ENCODE measurements around the gene GPSM3. TPM values are rescaled to one million over a fixed set of nuclear protein-coding genes. Genes with fewer than 3 reads are reported as not detected.
A peak's percentile ranks its signal among the peaks of the same experiment; 100 is the strongest.
"Not testable (repeated sequence)": the region's sequence is repeated elsewhere in the genome, so short reads cannot be mapped to it uniquely, and the experiment has no call there.

GPSM3 gene
- total RNA-seq, 1 donor from 2014 or later = 5.9 TPM

- intact Hi-C loops (cut with micrococcal nuclease) = no loop called here
- DNase-seq = no peak
Measured at GRCh38 chr6:32204268-32204715, 11.8 kb upstream of the GPSM3 start.

GRCh38 chr6:32203426-32204267 lies 11.2 kb upstream of the GPSM3 start:
- intact Hi-C loops (cut with micrococcal nuclease) = no loop called here
- ATAC-seq = no peak
- no peak for DNase-seq

More at GRCh38 chr6:32204268-32204715, 11.8 kb upstream of the GPSM3 start:
- no peak for ATAC-seq

GRCh38 chr6:32202186-32202585 lies 9.7 kb upstream of the GPSM3 start:
- intact Hi-C loops (cut with micrococcal nuclease) = no loop called here
- DNase-seq (no peak), ATAC-seq (no peak)

- DNase-seq (no peak), ATAC-seq (no peak)
- intact Hi-C loops (cut with micrococcal nuclease) = no loop called here
Measured at GRCh38 chr6:32200711-32201475, 8.4 kb upstream of the GPSM3 start.

GRCh38 chr6:32198866-32199265 lies 6.4 kb upstream of the GPSM3 start:
- DNase-seq (no peak), ATAC-seq (no peak)
- intact Hi-C loops (cut with micrococcal nuclease) = no loop called here

GRCh38 chr6:32198345-32198696 lies 5.9 kb upstream of the GPSM3 start:
- intact Hi-C loops (cut with micrococcal nuclease) = no loop called here
- ATAC-seq (no peak), DNase-seq (no peak)

GRCh38 chr6:32196682-32197616 lies 4.5 kb upstream of the GPSM3 start:
- ATAC-seq (no peak), DNase-seq (peak; percentile 60)
- intact Hi-C loops (cut with micrococcal nuclease) = no loop called here

- ATAC-seq = peak; percentile 48
- intact Hi-C loops (cut with micrococcal nuclease) = no loop called here
Measured at GRCh38 chr6:32195902-32196681, 3.6 kb upstream of the GPSM3 start.

GRCh38 chr6:32195652-32195901 lies 3.1 kb upstream of the GPSM3 start:
- peak; percentile 88 for ATAC-seq

More at GRCh38 chr6:32195902-32196681, 3.6 kb upstream of the GPSM3 start:
- DNase-seq = peak; percentile 94

GRCh38 chr6:32194825-32195651 lies 2.6 kb upstream of the GPSM3 start:
- intact Hi-C loops (cut with micrococcal nuclease) = no loop called here
- ATAC-seq (no peak), DNase-seq (no peak)

More at GRCh38 chr6:32195652-32195901, 3.1 kb upstream of the GPSM3 start:
- peak; percentile 100 for DNase-seq
- intact Hi-C loops (cut with micrococcal nuclease) = no loop called here

GRCh38 chr6:32194388-32194787 lies 1.9 kb upstream of the GPSM3 start:
- ATAC-seq = no peak
- intact Hi-C loops (cut with micrococcal nuclease) = no loop called here
- no peak for DNase-seq

- DNase-seq; ATAC-seq; intact Hi-C loops (cut with micrococcal nuclease): not testable (repeated sequence)
Measured at GRCh38 chr6:32193096-32193495, 653 bp upstream of the GPSM3 start.

GRCh38 chr6:32191696-32192607 lies 491 bp downstream of the GPSM3 start:
- intact Hi-C loops (cut with micrococcal nuclease) = no loop called here

GRCh38 chr6:32190911-32191677 lies 1.3 kb downstream of the GPSM3 start:
- ATAC-seq (no peak), DNase-seq (no peak)
- intact Hi-C loops (cut with micrococcal nuclease) = no loop called here

More at GRCh38 chr6:32191696-32192607, 491 bp downstream of the GPSM3 start:
- no peak for DNase-seq
- no peak for ATAC-seq

GRCh38 chr6:32190054-32190851 lies 2.2 kb downstream of the GPSM3 start, which contains the start of gene PBX2:
TSS of gene PBX2 (minus strand) at chr6:32190202. CDS start at chr6:32189915, 287 bp downstream.
- DNase-seq = peak; percentile 90
- ATAC-seq = peak; percentile 80
- intact Hi-C loops (cut with micrococcal nuclease) = no loop called here
